SK-N-SH (cell line): ENCODE data around the gene ARHGAP6. TPM values are rescaled to one million over a fixed set of nuclear protein-coding genes. Genes with fewer than 3 reads are reported as not detected.

Source experiments
- CTCF ChIA-PET: fragments of 300-600, 350-600 bp; formaldehyde crosslinking; extraction: SDS; loops from one replicate; lab custom pipeline; 2021; lab: Yijun Ruan, JAX
- POLR2A ChIA-PET: fragments of 350-600 bp; sonication (Branson Sonifier 250); formaldehyde crosslinking; extraction: SDS; loops from one replicate; lab custom pipeline; 2020; ENCODE audit warnings: antibody characterized with exemption, inconsistent platforms; lab: Yijun Ruan, JAX
- DNase-seq: peaks from one replicate; pipeline ENCODE4 v3.0.0; 2012
- H2AFZ ChIP-seq: fragments of 200-600 bp; sonication (generic); 2 replicates; pipeline ENCODE4 v1.8.1; 2016; ENCODE audit warnings: antibody characterized with exemption, mild to moderate bottlenecking, low read depth
- H3F3A ChIP-seq: fragments of 200-600 bp; sonication (generic); replicated peaks from 2 replicates; pipeline ENCODE3; 2016; ENCODE audit warnings: antibody characterized with exemption, mild to moderate bottlenecking; ENCODE audit not compliant: insufficient read depth
- H3K27ac ChIP-seq, 2 experiments: fragments of 200-500 bp in 1 of 2; fragments of 200-600 bp in 1 of 2; sonication (Bioruptor generic) in 1 of 2; sonication (generic), shearing (Covaris generic) in 1 of 2; 2 replicates each; pipeline versions ENCODE4 v1.5.1 to v1.6.1; 2014 to 2016; ENCODE audit warnings: low read depth in 2 of 2, inconsistent platforms in 1 of 2, low read length in 1 of 2, mild to moderate bottlenecking in 1 of 2, mixed read lengths in 1 of 2
- H3K27me3 ChIP-seq: fragments of 200-600 bp; sonication (generic), shearing (Covaris generic); 2 replicates; pipeline ENCODE4 v1.6.1; 2016; ENCODE audit warnings: mixed run types; ENCODE audit not compliant: insufficient read depth
- H3K36me3 ChIP-seq, 2 experiments: fragments of 200-500 bp in 1 of 2; fragments of 200-600 bp in 1 of 2; sonication (Bioruptor generic) in 1 of 2; sonication (generic) in 1 of 2; replicated peaks in 1 of 2; 2 replicates each; pipeline versions ENCODE3 to v1.5.1; 2014 to 2016; ENCODE audit warnings: low read length in 1 of 2, mild to moderate bottlenecking in 1 of 2; ENCODE audit not compliant: insufficient read depth in 2 of 2, control insufficient read depth in 1 of 2
- H3K4me1 ChIP-seq, 2 experiments: fragments of 200-500 bp in 1 of 2; fragments of 200-600 bp in 1 of 2; sonication (Bioruptor generic) in 1 of 2; sonication (generic), shearing (Covaris generic) in 1 of 2; 2 replicates each; pipeline versions ENCODE4 v1.5.1 to v1.6.1; 2014 to 2016; ENCODE audit warnings: low read depth in 1 of 2, low read length in 1 of 2, mixed run types in 1 of 2; ENCODE audit not compliant: insufficient read depth in 2 of 2, control insufficient read depth in 1 of 2
- H3K4me2 ChIP-seq: fragments of 200-600 bp; sonication (generic), shearing (Covaris generic); 2 replicates; pipeline ENCODE4 v1.6.1; 2017; ENCODE audit warnings: mixed run types
- H3K4me3 ChIP-seq, 2 experiments: fragments of 200-500 bp in 1 of 2; fragments of 200-600 bp in 1 of 2; sonication (Bioruptor generic) in 1 of 2; sonication (generic), shearing (Covaris generic) in 1 of 2; 2 replicates each; pipeline versions ENCODE4 v1.5.1 to v1.8.1; 2014 to 2016; ENCODE audit warnings: low read depth in 2 of 2, inconsistent platforms in 1 of 2, low read length in 1 of 2, mild to moderate bottlenecking in 1 of 2, mixed read lengths in 1 of 2, moderate library complexity in 1 of 2
- H3K79me2 ChIP-seq: fragments of 200-600 bp; sonication (generic); 2 replicates; pipeline ENCODE4 v1.8.1; 2017; ENCODE audit warnings: mild to moderate bottlenecking; ENCODE audit not compliant: insufficient read depth
- H3K9ac ChIP-seq: fragments of 200-600 bp; sonication (generic); 2 replicates; pipeline ENCODE4 v1.6.1; 2017; ENCODE audit warnings: mixed run types
- H3K9me2 ChIP-seq: fragments of 200-600 bp; sonication (generic); 2 replicates; pipeline ENCODE4 v1.6.1; 2017; ENCODE audit warnings: mixed run types
- H3K9me3 ChIP-seq: fragments of 200-600 bp; sonication (generic); 2 replicates; pipeline ENCODE4 v1.6.1; 2017; ENCODE audit warnings: mixed run types, mild to moderate bottlenecking, moderate library complexity
- H4K20me1 ChIP-seq: fragments of 200-600 bp; sonication (generic); 2 replicates; pipeline ENCODE4 v1.6.1; 2017; ENCODE audit warnings: mild to moderate bottlenecking, mixed run types; ENCODE audit not compliant: insufficient read depth
- CHD2 ChIP-seq: fragments of 150-350 bp; IDR thresholded peaks from 2 replicates; pipeline ENCODE4 v1.6.1; 2018; ENCODE audit warnings: low read length; ENCODE audit not compliant: partially characterized antibody
- CTCF ChIP-seq: fragments of 200-600 bp; sonication (generic); IDR thresholded peaks from 2 replicates; pipeline ENCODE4 v1.6.1; 2017; ENCODE audit warnings: antibody characterized with exemption, mild to moderate bottlenecking, moderate library complexity
- EP300 ChIP-seq, 2 experiments: IDR thresholded peaks; 2 replicates each; pipeline versions ENCODE4 v1.4.0 to v1.6.1; 2012; ENCODE audit warnings: borderline replicate concordance in 1 of 2, low read depth in 1 of 2, low read length in 1 of 2
- EZH2phosphoT487 ChIP-seq: fragments of 200-600 bp; sonication (generic); IDR thresholded peaks from 2 replicates; pipeline ENCODE4 v1.6.1; 2017; ENCODE audit warnings: low read depth, mixed run types, mild to moderate bottlenecking, antibody characterized with exemption, moderate library complexity, borderline replicate concordance
- FOXJ3 ChIP-seq: sonication (generic); formaldehyde crosslinking; IDR thresholded peaks from 2 replicates; pipeline ENCODE4 v1.5.1; 2020; ENCODE audit warnings: mild to moderate bottlenecking, missing genetic modification reagents
- GATA2 ChIP-seq: sonication (generic); formaldehyde crosslinking; IDR thresholded peaks from 2 replicates; pipeline ENCODE4 v1.5.0; 2020; ENCODE audit warnings: mild to moderate bottlenecking, missing genetic modification reagents
- MEF2A ChIP-seq: IDR thresholded peaks from 2 replicates; pipeline ENCODE4 v1.4.0; 2012; ENCODE audit warnings: low read depth, borderline replicate concordance
- MXI1 ChIP-seq: IDR thresholded peaks from 2 replicates; pipeline ENCODE4 v1.6.1; 2012; ENCODE audit warnings: mild to moderate bottlenecking, low read depth, low read length, improper control_type of control experiment
- NFIC ChIP-seq: IDR thresholded peaks from 2 replicates; pipeline ENCODE4 v1.4.0; 2012; ENCODE audit warnings: borderline replicate concordance
- NRF1 ChIP-seq: IDR thresholded peaks from 2 replicates; pipeline ENCODE4 v1.6.1; 2012; ENCODE audit warnings: low read depth, mild to moderate bottlenecking, low read length
- POLR2AphosphoS5 ChIP-seq: IDR thresholded peaks from 2 replicates; pipeline ENCODE4 v1.6.1; 2012; ENCODE audit warnings: low read depth, low read length
- RAD21 ChIP-seq: IDR thresholded peaks from 2 replicates; pipeline ENCODE4 v1.6.1; 2012; ENCODE audit warnings: mild to moderate bottlenecking, low read length
- RFX5 ChIP-seq: IDR thresholded peaks from 2 replicates; pipeline ENCODE4 v1.6.1; 2012; ENCODE audit warnings: mild to moderate bottlenecking, improper control_type of control experiment, low read length
- SIN3A ChIP-seq: IDR thresholded peaks from 2 replicates; pipeline ENCODE4 v1.6.1; 2012; ENCODE audit warnings: low read depth, mild to moderate bottlenecking, low read length, moderate library complexity, borderline replicate concordance
- USF2 ChIP-seq: fragments of 150-350 bp; IDR thresholded peaks from 2 replicates; pipeline ENCODE4 v1.6.1; 2017; ENCODE audit warnings: antibody characterized with exemption, low read length, low read depth, borderline replicate concordance
- YY1 ChIP-seq: IDR thresholded peaks from 2 replicates; pipeline ENCODE4 v1.4.0; 2012; ENCODE audit warnings: low read depth, mild to moderate bottlenecking
- WGBS: methylation state at CpG from one replicate; pipeline ENCODE4 v1.1.6; 2017; ENCODE audit warnings: low lambda C conversion rate; 5-methylcytosine and 5-hydroxymethylcytosine counted together
- polyA plus RNA-seq, 3 experiments: library from polyadenylated mRNA; depleted of rRNA; stranded (reverse); fragments of >200 nt; gene quantifications; 2 replicates each; pipeline ENCODE4 v1.2.3, GENCODE V29; 2012

ARHGAP6 gene
- polyA plus RNA-seq, 1 of the 3 experiments (the other 2 are of a cell fraction) = 0.16 TPM

GRCh38 chrX:11172415-11172814 is 493.3 kb downstream of the ARHGAP6 start:
- no peaks in the 10 kb centered on the region for H4K20me1 ChIP-seq
- CTCF ChIA-PET = interaction anchor here (0.9 to 1.1 kb wide), 2 partner anchors 9 to 34 kb away, joined by 3 to 4 read pairs; no protein-coding TSS in a partner anchor

GRCh38 chrX:11171956-11172355 is 493.8 kb downstream of the ARHGAP6 start:
- no peak overlapping the region for H3K27ac ChIP-seq
- H3K9me2 ChIP-seq = no peaks in the 10 kb centered on the region
- H3K27me3 ChIP-seq = no peaks in the 10 kb centered on the region; the same call in 1 of the 2 replicates
- no peak overlapping the region for H3K4me3 ChIP-seq
- ChIA-PET POLR2A (no interaction called here), CTCF (interaction anchor here (1.1 kb wide), 1 partner anchor 10 kb away, joined by 3 read pairs; no protein-coding TSS in a partner anchor)
- no peaks in the 10 kb centered on the region for H3F3A ChIP-seq
- H2AFZ ChIP-seq = no peak overlapping the region
- H3K79me2 ChIP-seq = no peaks in the 10 kb centered on the region
- H3K4me2 ChIP-seq = no peak overlapping the region
- DNase-seq = no peak
- no peaks in the 10 kb centered on the region for H3K9me3 ChIP-seq
- H3K9ac ChIP-seq = no peak overlapping the region
- no peak for TF ChIP-seq YY1
- no peaks in the 10 kb centered on the region for H4K20me1 ChIP-seq
- no peaks in the 10 kb centered on the region for H3K4me1 ChIP-seq
- no peaks in the 10 kb centered on the region for H3K36me3 ChIP-seq
- 39% methylated on average over 4 of the region's 4 CpGs for WGBS

More at GRCh38 chrX:11172415-11172814, 493.3 kb downstream of the ARHGAP6 start:
- Histone ChIP-seq H3K9me3 (no peaks in the 10 kb centered on the region), H3F3A (no peaks in the 10 kb centered on the region), H3K79me2 (no peaks in the 10 kb centered on the region), H3K9me2 (no peaks in the 10 kb centered on the region), H3K27ac (no peak overlapping the region), H3K4me1 (no peaks in the 10 kb centered on the region), H3K27me3 (no peaks in the 10 kb centered on the region; the same call in 1 of the 2 replicates), H2AFZ (no peak overlapping the region), H3K9ac (no peak overlapping the region), H3K4me3 (no peak overlapping the region), H3K4me2 (no peak overlapping the region), H3K36me3 (no peaks in the 10 kb centered on the region)
- TF ChIP-seq CTCF (no peak), EZH2phosphoT487 (no peak), NFIC (no peak), POLR2AphosphoS5 (no peak), YY1 (no peak), RAD21 (no peak), RFX5 (no peak), MEF2A (no peak), FOXJ3 (CRISPR knock-in tag) (no peak), GATA2 (no peak), MXI1 (no peak), CHD2 (no peak), NRF1 (no peak), SIN3A (no peak), EP300 (IDR thresholded peaks at IDR 0.05; ENCODE audit: borderline replicate concordance in 1 of 2, low read depth in 1 of 2, low read length in 1 of 2) (no peak), USF2 (no peak)
- POLR2A ChIA-PET = no interaction called here
- WGBS = 46% methylated on average over 4 of the region's 4 CpGs
- no peak for DNase-seq
